ENCODE results near the gene PPP1R15B.

Gene PPP1R15B

DNA sequence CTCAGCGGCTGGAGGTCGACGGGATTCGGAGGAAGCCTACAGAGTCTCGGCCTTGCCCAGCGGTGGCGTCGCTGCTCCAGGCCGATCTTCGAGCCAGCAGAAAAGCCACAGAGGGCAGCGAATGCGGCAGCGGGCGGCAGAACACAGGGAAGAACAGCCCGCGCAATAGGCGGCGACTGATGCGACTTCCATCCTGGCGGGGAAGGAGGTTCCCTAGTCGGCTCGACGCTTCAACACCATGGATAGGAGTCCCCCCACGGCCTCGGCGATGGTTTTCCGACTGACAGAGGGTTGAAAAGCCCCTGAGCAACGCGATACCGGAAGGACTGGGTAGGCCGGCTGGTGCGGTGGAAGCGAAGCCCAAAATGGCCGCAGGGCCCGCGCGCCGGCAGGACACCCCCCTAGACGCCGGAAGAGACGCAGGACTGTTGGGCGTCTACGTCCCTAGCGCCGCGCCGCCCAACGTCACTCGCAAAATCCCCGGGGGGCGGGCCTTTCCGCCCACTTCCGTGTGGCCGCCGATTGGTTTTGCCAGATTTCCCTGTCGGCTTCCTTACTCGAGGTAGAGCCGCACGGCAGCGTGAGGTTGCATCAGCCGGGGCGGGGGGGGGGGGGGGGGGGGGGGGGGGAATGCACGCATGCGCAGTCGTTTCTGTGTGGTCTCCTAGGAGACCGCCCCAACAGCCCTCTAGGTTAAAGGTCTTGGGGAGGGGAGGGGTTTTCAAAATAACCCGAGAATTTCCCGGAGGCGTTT is at the start of gene PPP1R15B:
PPP1R15B (minus strand) TSS at position 367 of the 754 bp plus-strand sequence. CDS start 406 bp downstream, outside the sequence.
- peak; percentile 92 to 94 for DNase-seq (ENCODE audit: low read depth in 2 of 2)

DNA sequence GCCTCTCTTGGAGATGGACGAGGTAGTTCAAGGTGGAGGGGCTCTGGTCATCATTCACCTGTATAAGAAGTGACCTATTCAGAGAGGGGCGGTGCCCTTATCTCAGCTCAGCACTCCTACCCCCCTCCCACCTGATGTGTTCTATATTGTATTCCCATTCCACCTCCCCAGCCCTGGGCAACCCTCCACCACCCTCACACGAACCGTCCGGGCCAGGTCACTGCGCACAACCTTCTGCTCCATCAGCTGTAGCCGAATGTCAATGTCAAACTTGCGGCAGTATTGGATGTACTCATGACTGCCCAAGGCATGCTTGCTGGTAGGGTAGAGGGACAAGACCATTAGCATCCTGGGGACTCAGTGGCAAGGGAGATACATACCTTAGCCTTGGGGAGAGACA is 48.7 kb upstream of the PPP1R15B start:
- DNase-seq (ENCODE audit: low read depth in 2 of 2), result no peak

DNA sequence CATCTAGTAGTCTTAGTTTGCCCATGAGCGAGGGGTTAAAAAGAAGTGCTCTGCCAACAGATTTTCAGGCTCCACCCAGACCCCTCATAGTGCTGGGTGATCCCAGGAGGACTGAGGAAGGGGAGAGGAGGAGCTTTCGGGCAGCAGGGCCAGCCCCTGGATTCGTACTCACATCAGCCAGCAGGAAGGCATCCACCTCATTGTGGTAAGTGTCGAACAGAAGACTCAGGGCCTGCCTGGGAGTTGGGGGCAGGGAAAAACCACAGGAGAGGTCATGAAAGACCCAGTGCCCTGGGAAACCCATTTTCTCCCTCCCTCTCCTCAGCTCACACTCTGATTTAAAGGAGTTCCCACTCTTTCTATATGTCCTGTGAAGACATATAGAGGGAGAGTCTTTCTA is 48.1 kb upstream of the PPP1R15B start:
- no peak for DNase-seq (ENCODE audit: low read depth in 2 of 2)

DNA sequence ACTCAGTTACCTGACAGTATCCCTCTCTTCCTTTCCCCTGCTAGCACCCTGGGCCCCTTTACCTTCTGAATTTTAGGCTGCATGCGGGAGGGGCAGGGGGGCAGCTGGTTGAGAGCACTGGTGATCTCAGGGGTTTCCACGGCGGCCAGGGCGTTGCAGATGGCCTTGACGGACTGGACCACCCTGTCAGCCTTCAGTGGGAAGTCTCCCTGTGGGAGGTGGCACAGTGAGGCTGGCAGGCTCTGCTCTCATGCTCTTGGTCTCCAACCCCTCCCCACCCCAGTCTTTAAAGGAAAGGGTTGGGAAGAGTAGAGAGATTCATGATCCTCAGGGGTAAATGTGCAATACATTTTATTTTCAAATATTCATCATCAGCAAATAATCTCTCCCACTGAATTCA is 46.0 kb upstream of the PPP1R15B start:
- DNase-seq (ENCODE audit: low read depth in 2 of 2), result no peak

DNA sequence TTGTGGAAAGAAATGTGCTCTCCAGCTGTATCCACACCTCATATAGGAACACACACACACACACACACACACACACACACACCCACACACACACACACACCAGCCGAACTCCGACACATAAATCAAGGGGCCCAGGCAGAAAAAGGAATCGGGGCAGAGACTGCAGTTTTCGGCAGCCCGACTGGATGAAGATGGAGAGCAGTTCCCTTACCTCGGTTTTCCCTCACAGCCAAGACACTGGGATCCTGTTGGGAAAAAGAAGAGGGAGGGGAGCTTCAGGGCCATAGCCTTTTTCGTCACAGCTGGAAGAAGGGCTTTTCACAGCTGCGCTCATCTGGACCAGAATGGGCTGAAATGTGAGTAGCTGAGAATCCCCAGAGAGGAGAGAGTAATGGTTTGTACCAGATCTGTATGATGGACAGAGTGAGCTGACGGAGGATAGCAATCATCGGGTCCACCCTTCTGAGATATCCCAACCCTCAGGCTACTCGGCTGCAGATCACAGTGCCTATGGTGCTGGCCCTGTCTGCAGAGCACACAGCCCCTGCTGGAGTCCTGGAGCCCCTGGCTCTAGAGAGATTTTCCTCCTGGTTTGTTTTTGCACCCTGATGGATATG is 45.3 kb upstream of the PPP1R15B start:
- DNase-seq (ENCODE audit: low read depth in 2 of 2), result no peak

DNA sequence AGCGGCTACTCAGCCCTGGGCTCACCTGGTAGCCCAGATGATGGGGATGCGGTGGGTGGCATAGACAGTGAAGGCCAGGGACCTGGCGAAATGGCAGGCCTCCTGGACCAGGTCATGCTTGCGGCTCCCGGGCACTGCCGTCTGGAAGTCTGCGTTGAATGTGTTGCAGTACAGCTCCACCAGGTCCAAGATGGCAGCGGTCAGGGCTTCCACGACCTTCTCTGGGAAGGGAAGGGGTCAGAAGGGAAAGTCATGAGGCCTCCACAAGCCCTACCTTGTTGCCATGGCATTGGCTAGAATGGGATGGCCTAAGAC is 44.2 kb upstream of the PPP1R15B start:
- DNase-seq (ENCODE audit: low read depth in 2 of 2), result no peak

DNA sequence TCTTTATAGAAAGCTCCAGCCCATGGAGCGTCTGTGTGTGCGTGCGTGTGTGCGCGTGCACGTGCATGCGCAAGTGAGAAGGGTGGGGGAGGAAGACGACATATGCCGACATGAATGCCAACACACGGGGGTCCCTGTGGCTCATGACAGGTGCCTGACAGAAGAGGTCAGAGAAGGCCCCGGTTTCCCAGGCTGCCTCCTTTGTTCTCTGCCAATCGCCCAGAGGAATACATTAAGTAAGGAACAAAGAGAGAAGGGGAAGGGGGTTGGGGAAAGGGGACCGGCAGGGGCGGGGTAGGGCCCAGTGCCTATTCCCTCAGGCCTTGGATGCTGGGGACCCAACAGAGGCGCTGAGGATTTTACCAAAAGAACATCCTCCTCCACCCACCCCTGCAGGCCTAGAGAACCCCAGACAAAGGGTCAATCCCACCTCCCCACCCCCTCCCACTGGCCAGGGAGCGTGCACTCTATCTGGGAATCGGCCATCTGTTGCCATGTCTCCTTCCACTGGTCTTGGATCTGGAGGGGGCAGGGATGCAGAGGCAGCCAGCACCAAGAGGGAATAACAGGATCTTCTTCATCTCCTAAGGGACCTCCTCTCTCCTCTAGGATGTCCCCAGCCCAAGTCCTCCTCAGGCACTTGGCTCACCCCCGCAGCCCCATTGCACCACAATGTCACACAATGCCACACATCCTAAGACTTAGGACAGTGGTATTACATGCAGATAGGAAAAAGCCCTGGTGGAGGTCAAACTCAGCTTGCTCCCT is 43.6 kb upstream of the PPP1R15B start:
- no peak for DNase-seq (ENCODE audit: low read depth in 2 of 2)

DNA sequence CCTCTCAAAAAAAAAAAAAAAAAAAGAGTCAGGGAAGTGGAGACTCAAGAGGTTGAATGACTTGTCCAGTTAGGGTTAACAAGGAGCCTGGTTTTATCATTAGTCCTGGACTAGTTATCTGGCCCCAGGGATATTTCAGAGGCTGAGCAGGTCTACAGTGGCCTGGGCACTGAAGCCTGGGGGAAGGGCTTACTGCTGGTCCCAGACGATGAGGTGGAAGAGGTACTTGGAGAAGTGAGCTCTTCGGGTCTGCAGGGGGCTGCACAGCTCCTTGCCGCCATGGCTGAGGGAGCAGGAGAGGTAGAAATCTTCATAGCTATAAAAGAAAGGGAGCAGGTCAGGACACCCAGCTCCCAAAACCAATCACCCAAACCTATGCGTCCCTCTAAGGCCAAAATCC is 42.9 kb upstream of the PPP1R15B start:
- DNase-seq (ENCODE audit: low read depth in 2 of 2), result no peak

DNA sequence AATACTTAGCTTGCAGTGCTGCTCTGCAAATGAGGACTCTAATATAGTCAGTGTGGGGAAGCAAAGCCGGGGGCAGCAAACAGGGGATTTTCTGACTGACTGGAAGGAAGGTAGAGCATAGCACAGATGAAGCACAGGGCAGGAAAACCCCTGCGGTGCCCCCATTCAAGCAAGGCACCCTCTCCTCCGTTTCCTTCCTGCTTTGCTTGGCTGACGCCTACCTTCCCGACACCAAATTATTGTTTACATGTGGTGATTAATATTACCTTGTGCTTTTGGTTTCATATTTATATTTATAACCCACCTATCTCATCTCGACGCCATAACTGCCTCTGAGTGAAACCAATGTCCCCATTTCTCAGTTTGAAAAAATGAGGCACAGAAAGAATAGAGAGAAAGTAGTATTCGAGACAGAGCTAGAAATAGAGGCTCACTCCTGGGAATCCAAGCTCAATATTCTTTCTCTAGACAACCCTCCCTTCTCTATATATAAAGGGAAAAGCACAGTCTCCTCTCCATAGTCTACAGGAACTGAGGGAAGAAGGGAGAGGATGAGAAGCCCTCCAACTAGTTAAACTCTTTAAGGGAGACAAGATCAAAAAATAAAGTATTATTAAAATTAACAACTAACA is 41.6 kb upstream of the PPP1R15B start:
- peak; percentile 28 to 49 for DNase-seq (ENCODE audit: low read depth in 2 of 2)

DNA sequence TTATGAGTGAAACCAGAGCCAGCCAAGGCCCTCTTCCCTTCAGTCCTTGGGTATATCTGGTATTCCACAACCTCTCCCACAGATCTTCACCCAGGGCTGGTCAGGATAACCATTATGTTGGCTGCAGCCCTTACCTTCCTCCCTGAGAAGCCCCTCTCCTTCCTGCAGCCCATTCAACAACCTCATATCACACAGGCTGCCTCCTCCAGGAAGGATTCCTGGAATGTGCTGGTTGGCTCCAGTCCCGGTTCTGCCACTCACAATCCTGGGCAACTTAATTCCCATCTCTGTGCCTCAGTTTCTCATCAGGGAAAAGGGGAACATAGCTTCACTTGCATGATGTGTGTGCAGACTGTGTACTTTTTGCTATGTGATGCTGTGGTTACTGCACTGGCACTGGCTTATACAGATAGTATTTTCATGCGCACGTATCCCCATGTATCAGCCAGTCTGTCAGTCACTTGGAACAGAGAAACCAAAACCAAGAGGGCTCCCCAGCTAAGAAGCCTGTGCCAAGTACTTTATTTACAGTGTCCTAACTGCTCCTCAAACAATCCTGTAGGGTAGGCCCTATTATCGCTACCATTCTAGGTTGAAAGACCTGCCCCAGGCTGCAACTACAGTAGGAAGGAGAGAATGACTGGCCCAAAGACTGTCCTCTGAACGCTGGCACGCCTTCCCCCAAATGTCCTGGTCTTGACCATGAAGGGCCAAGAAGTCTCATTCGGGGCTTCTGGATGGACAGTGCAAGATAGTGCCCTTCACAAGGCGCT is 39.9 kb upstream of the PPP1R15B start:
- DNase-seq (ENCODE audit: low read depth in 2 of 2), result no peak

DNA sequence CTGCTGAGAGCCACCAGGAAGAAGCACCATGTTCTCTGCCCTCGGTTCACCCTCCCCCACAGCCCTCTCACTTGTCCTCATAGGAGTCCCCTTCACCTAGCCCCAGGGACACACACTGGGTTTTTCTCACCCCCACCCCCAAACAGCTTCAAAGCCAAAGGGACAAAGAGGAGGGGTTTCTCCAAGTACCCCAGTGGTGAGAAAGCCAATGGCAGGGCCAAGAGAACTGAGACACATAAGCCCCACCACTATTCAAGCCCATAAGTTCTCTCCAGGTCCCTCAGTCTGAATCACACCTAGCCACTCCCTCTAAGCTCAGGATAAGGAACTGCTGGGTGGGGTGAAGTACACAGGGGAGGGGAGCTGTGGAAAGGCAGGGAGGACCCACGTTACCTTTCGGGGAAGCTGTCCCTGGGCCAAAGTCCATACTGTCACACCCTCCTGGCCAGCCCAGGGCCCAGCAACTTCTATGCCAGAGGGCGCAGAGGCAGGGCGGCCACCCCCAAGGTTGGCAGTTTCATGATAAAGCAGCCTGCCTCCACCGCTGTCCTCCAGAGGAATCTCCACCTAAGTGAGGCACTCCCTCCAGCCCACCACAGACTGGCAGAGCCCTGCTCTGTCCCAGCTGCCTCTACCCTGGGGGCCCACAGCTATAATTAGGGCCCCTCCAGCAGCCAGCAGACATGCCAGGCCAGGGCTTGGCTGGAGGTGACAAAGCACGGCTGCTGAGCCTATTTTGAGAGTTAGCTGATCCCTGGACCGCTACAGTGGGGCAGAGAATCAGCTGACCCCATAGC is 39.0 kb upstream of the PPP1R15B start:
- no peak for DNase-seq (ENCODE audit: low read depth in 2 of 2)

DNA sequence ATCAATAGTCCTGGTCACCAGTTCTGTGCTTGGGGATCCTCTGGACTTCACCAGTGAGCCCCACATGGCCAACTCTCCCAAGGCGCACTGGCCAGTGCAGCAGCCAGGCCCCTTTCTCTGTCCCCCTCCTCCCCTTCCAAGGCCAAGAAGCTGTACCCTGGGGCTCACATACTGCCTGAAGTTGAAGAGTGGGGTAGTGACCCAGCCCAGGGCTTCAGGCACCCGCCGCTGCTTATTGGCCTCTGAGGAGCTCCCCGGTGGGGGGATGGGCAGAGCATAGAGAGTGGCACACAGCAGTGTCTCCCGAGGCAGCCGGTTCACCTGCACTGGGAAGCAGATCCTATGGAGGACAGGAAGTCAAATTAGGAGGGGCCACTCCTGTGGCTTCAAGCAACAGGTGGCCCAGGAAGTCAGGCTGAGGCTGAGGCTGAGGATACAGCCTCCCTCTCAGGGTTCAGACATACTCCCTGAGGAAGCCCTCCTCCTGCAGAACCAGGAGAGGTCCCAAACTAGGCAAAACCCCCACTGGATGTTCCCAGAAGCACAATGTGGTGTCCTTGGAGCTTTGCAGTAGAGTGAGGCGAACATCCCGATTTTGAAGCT is 38.2 kb upstream of the PPP1R15B start:
- DNase-seq (ENCODE audit: low read depth in 2 of 2), result no peak

DNA sequence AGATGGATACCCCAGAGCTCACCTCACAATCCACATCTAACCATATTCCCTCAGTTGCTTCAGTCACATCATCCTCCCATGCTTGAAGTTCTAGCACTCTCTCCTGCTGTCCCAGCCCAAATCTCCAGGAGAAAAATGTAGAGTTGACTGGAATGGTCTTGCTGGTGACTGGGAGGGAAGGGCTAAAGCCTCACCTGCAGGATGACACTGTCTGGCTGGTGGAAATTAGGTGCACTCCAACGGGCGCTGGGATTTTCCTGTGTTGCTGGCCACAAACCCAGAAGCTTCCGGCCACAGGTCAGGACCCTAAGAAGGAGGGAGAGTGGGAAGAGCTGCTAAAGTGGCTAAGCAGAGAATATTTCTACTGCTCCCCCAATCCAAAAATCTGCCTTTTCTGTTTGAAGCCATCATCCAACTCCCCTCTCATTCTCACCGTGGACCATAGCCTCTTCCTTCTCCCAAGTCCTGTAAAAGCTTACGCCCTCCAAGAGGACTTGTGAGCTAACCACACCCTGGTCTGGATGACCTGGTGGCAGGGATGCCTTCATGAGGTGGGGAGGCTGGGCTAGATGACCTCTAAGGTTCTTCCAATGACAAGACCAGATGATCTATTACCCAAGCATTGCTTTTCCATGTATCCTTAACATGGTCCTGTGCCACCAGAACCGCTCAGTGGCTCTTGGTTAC is 37.5 kb upstream of the PPP1R15B start:
- no peak for DNase-seq (ENCODE audit: low read depth in 2 of 2)

DNA sequence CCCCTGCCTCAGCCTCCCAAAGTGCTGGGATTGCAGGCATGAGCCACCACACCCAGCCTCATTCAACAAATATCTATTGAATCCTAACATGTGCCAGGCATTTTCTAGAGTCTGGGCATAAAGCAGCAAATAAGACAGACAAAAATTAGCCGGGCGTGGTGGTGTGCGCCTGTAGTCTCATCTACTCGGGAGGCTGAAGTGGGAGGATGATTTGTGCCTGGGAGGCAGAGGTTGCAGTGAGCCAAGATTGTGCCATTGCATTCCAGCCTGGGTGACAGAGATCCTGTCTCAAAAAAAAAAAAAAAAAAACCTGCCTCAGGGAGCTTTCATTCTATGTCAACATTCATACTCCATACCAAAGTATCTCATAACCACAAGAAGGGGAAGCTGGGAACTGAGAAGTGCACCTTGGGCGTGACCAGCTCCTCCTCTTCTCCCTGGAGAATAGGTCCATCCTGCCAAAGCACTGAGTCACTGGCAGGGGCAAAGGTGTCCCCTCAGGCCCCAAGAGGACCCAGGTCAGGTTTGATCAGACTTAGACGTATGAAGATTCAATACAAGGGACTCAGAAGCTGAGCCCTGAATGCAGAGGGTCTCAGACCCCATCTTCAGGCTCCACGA is 36.8 kb upstream of the PPP1R15B start:
- no peak for DNase-seq (ENCODE audit: low read depth in 2 of 2)

DNA sequence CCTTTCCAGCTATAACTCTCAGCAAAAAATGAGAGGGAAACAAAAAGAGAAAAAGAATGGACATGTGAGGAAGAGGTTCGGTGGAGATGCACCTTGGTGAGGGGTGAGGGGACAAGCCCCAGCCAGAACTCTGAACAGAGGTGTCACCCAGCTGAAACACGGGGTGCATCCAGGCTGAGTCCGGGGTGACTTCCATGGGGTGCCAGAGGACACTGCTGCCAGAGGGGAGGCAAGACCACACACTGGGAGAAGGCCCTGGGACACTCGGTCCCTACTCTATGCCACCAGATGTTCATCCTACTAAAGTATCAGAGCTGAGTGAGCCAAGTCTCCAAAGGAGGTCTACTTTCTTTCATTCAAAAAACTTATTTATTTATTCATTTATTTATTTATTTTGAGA is 36.1 kb upstream of the PPP1R15B start:
- DNase-seq (ENCODE audit: low read depth in 2 of 2), result no peak

DNA sequence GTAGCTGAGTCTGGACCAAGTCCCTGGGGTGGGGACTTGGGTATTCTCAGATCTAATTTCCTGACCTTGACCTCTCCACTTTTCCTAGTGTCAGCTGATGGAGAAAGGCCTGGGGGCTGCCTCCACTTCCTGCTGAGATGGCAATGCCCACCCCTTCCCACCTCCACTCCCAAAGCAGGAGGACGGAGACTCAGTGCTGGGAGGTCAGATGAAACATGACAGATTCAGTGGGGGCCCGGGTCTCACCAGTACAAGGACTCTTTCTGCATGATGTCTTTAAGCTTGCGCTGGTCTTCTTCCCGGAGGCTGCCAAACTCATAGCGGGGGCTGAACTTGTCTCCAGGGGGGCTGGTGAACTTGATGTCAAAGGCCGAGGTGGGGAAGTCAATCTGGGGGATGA is 35.6 kb upstream of the PPP1R15B start:
- no peak for DNase-seq (ENCODE audit: low read depth in 2 of 2)

DNA sequence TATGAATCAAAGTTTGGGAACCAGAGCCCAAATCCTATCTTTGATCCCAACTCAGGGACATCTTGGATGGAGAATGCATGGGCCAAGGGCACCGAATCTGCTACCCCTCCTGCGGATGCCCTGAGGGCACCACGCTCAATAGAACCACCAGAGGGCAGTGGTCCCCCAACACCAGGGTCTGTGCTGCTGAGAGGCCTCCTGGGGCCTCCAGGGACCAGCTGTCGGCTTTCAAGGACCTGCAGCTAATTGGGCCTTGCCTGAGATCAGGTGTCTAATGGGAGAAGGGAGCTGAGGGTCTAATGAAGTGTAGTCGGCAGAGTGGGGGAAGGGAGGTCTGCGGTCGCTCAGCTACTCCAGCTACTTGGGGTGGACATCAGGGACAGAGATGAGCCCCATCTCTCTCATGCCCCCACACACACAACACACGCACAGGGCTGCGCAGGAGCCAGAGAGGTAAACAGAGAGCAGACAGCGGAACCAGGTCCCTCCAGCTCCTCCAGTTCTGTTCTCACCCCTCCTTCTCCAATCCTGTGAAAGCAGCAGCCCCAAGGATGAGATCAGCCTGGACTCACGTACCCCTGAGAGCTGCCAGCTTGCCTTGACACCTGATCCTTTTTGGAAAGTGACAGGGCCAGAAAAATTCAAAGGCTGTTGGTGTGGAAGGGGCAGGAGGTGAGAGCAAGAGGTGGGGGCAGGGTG is 34.9 kb upstream of the PPP1R15B start:
- peak; percentile 59 to 71 for DNase-seq (ENCODE audit: low read depth in 2 of 2)

DNA sequence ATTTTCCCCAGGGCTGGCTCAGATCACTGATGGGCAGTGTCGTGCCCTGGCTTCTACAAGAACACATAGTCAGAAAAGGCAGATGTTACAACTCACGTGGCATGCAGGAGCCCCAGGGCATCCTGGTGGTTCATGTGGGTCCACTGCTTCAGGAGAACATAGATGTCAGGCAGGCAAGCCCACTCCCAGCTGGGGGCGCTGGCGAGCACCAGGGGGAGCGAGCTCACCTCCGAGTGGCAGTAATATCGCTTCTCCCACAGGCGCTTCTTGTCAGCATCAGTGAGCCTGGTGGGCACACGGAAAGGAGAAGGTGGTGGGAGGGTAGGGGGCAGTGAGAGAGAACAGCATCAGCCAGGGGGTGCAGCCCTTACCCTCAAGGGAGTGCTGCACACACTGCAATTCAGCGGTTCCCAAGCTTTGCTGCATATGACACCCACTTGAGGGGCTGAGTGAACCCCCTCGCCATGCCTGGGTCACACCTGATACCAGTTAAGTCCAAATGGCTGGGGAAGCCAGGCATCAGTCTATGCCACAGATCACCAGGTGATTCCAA is 34.3 kb upstream of the PPP1R15B start:
- DNase-seq (ENCODE audit: low read depth in 2 of 2), result peak; percentile 57 to 61

All from stimulated activated CD4-positive, alpha-beta T cell treated with anti-CD3 and anti-CD28 coated beads, Interleukin-4, amount 100 ng/mL, for 48 hours (primary cell).